Right lobe of liver (tissue), 6 donors: ENCODE data around the gene ALK. TPM values are rescaled to one million over a fixed set of nuclear protein-coding genes. Genes with fewer than 3 reads are reported as not detected.
A peak's percentile ranks its signal among the peaks of the same experiment; 100 is the strongest.

Experiments
- ATAC-seq, 4 donors: fragments of 200-7000 bp; cut with Tn5 transposase; one replicate each; pipeline ENCODE4 v1.9.1; 2020; ENCODE audit warnings: mild to moderate bottlenecking in 4 of 4, moderate library complexity in 4 of 4
- DNase-seq, 3 donors: peaks; one replicate each; pipeline ENCODE4 v3.0.0-alpha.2; 2020
- H3K27ac ChIP-seq, 3 donors: fragments of 200-600 bp; one replicate each; pipeline ENCODE4 v1.8.0; 2022
- H3K27me3 ChIP-seq, 2 donors: fragments of 200-600 bp; one replicate each; pipeline ENCODE4 v1.8.0; 2022
- H3K36me3 ChIP-seq, 4 donors: fragments of 200-600 bp; sonication (generic) in 1 of 4; one replicate each; pipeline versions ENCODE4 v1.5.1 to v1.8.0; 2017 to 2022; ENCODE audit warnings: control low read depth in 1 of 4
- H3K4me1 ChIP-seq, 4 donors: fragments of 200-600 bp; sonication (generic) in 1 of 4; one replicate each; pipeline versions ENCODE4 v1.5.1 to v1.8.0; 2017 to 2022; ENCODE audit warnings: control low read depth in 1 of 4
- H3K4me3 ChIP-seq, 3 donors: fragments of 200-600 bp; one replicate each; pipeline ENCODE4 v1.8.0; 2022
- H3K9me3 ChIP-seq, 4 donors: fragments of 200-600 bp; sonication (generic) in 1 of 4; one replicate each; pipeline versions ENCODE4 v1.5.1 to v1.8.0; 2017 to 2022; ENCODE audit warnings: control low read depth in 1 of 4
- POLR2A ChIP-seq: fragments of 450-650 bp; IDR thresholded peaks from one replicate; pipeline ENCODE4 v1.6.1; 2017; ENCODE audit warnings: antibody characterized with exemption, mild to moderate bottlenecking
- WGBS: methylation state at CpG from one replicate; pipeline ENCODE4 v1.1.6; 2018; ENCODE audit warnings: low coverage, low lambda C conversion rate; ENCODE audit not compliant: insufficient coverage; ENCODE audit errors: missing lambda C conversion rate; 5-methylcytosine and 5-hydroxymethylcytosine counted together
- intact Hi-C, 2 donors: fragments of 100-400 bp; cut with DNase I; formaldehyde crosslinking; loops; one replicate each; pipeline versions ENCODE4 v1.11.2 to v1.14.1; 2022
- total RNA-seq, 6 experiments: library from RNA; depleted of rRNA in 2 of 6; stranded (reverse); fragments of >200 nt in 2 of 6; fragmentation: NEBNext Ultra II Directional in 3 of 6; extraction: Animal tissue kit (Norgen Biotek cat#: 25700) in 3 of 6; gene quantifications; one replicate each; pipeline versions ENCODE4 v1.1.0 to v1.2.4, GENCODE V29; 2016 to 2023
- TF ChIP-seq, protein P1 (sequence below), 4 donors: fragments of 200-600 bp in 3 of 4; fragments of 450-650 bp in 1 of 4; IDR thresholded peaks; one replicate each; pipeline versions ENCODE4 v1.5.1 to v1.8.0; 2016 to 2022; ENCODE audit warnings: antibody characterized with exemption in 4 of 4, mild to moderate bottlenecking in 2 of 4
- donor health status: DM: no; HTN: yes; CAD: no.
- donor health status: DM: no; HTN: no; CAD: no.
- donor health status: DM: no; HTN: no; CAD: no.
- donor health status: DM: no; HTN: yes; CAD: no.
- donor health status: DM: no; HTN: yes; CAD: no.

ALK gene
- total RNA-seq, 6 experiments from 2014 or later = 0.04 to 0.06 TPM; not detected in 4

GRCh38 chr2:29726976-29727375 lies 194.4 kb downstream of the ALK start:
- 0% methylated on average over 2 of the region's 2 CpGs for WGBS
- no peaks in the 10 kb centered on the region for H3K36me3 ChIP-seq
- no peak for ATAC-seq
- H3K4me3 ChIP-seq = no peak overlapping the region
- TF ChIP-seq POLR2A = no peak
- TF ChIP-seq, protein P1, sequence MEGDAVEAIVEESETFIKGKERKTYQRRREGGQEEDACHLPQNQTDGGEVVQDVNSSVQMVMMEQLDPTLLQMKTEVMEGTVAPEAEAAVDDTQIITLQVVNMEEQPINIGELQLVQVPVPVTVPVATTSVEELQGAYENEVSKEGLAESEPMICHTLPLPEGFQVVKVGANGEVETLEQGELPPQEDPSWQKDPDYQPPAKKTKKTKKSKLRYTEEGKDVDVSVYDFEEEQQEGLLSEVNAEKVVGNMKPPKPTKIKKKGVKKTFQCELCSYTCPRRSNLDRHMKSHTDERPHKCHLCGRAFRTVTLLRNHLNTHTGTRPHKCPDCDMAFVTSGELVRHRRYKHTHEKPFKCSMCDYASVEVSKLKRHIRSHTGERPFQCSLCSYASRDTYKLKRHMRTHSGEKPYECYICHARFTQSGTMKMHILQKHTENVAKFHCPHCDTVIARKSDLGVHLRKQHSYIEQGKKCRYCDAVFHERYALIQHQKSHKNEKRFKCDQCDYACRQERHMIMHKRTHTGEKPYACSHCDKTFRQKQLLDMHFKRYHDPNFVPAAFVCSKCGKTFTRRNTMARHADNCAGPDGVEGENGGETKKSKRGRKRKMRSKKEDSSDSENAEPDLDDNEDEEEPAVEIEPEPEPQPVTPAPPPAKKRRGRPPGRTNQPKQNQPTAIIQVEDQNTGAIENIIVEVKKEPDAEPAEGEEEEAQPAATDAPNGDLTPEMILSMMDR (IDR thresholded peaks at IDR 0.05) = no peak
- H3K9me3 ChIP-seq = no peaks in the 10 kb centered on the region
- no peaks in the 10 kb centered on the region for H3K27me3 ChIP-seq
- no peaks in the 10 kb centered on the region for H3K4me1 ChIP-seq
- H3K27ac ChIP-seq = no peak overlapping the region
- no peak for DNase-seq
- intact Hi-C loops = no loop called here

GRCh38 chr2:29725610-29726009 lies 195.8 kb downstream of the ALK start:
- Histone ChIP-seq H3K4me1 (no peaks in the 10 kb centered on the region), H3K27me3 (no peaks in the 10 kb centered on the region), H3K27ac (no peak overlapping the region), H3K36me3 (no peaks in the 10 kb centered on the region), H3K9me3 (no peaks in the 10 kb centered on the region), H3K4me3 (no peak overlapping the region)
- 38% methylated on average over 2 of the region's 2 CpGs for WGBS
- ATAC-seq (peak in 1 of 4 donors; percentile 76), DNase-seq (peak in 1 of 3 donors; percentile 18)
- TF ChIP-seq, protein P1 (IDR thresholded peaks at IDR 0.05) = no peak
- TF ChIP-seq POLR2A = no peak
- intact Hi-C loops = no loop called here

- no peak for TF ChIP-seq POLR2A
- TF ChIP-seq, protein P1 (IDR thresholded peaks at IDR 0.05) = no peak
- no peak overlapping the region for H3K4me3 ChIP-seq
- ATAC-seq (no peak), DNase-seq (no peak)
- H3K27ac ChIP-seq = no peak overlapping the region
- H3K4me1 ChIP-seq = no peaks in the 10 kb centered on the region
- H3K9me3 ChIP-seq = no peaks in the 10 kb centered on the region
- H3K27me3 ChIP-seq = no peaks in the 10 kb centered on the region
- intact Hi-C loops = no loop called here
- H3K36me3 ChIP-seq = no peaks in the 10 kb centered on the region
- WGBS = 90% methylated on average over 3 of the region's 3 CpGs
These were observed 197.1 kb downstream of the ALK start for GRCh38 chr2:29724282-29724681.

GRCh38 chr2:29723255-29724001 lies 198.0 kb downstream of the ALK start:
- intact Hi-C loops = no loop called here
- H3K36me3 ChIP-seq = no peaks in the 10 kb centered on the region
- no peaks in the 10 kb centered on the region for H3K27me3 ChIP-seq
- WGBS = 31% methylated on average over 7 of the region's 7 CpGs
- H3K4me3 ChIP-seq = no peak overlapping the region
- H3K4me1 ChIP-seq = no peaks in the 10 kb centered on the region
- no peaks in the 10 kb centered on the region for H3K9me3 ChIP-seq
- peak; percentile 39 to 80 (median 60) for ATAC-seq
- no peak for DNase-seq
- no peak for TF ChIP-seq POLR2A
- TF ChIP-seq, protein P1 (IDR thresholded peaks at IDR 0.05) = no peak
- no peak overlapping the region for H3K27ac ChIP-seq
